C4-2B (cell line): ENCODE results near the gene NTF3.

Experiments used
- CTCF ChIP-seq: fragments of 450-650 bp; conservative IDR thresholded peaks from 2 replicates; pipeline ENCODE4 v1.5.1; 2017; ENCODE audit warnings: mild to moderate bottlenecking
- ZFX ChIP-seq: fragments of 450-650 bp; IDR thresholded peaks from 2 replicates; pipeline ENCODE4 v1.6.1; 2017

GRCh38 chr12:5409619-5410018, 22.3 kb upstream of the NTF3 start:
- TF ChIP-seq CTCF (no peak), ZFX (no peak)
